ENCODE data around the gene CUEDC2. TPM values are rescaled to one million over a fixed set of nuclear protein-coding genes. Genes with fewer than 3 reads are reported as not detected.

Gene CUEDC2
- total and polyA plus RNA-seq, 10 donors, result 35.3 to 59.1 (median 44.7) TPM

DNA sequence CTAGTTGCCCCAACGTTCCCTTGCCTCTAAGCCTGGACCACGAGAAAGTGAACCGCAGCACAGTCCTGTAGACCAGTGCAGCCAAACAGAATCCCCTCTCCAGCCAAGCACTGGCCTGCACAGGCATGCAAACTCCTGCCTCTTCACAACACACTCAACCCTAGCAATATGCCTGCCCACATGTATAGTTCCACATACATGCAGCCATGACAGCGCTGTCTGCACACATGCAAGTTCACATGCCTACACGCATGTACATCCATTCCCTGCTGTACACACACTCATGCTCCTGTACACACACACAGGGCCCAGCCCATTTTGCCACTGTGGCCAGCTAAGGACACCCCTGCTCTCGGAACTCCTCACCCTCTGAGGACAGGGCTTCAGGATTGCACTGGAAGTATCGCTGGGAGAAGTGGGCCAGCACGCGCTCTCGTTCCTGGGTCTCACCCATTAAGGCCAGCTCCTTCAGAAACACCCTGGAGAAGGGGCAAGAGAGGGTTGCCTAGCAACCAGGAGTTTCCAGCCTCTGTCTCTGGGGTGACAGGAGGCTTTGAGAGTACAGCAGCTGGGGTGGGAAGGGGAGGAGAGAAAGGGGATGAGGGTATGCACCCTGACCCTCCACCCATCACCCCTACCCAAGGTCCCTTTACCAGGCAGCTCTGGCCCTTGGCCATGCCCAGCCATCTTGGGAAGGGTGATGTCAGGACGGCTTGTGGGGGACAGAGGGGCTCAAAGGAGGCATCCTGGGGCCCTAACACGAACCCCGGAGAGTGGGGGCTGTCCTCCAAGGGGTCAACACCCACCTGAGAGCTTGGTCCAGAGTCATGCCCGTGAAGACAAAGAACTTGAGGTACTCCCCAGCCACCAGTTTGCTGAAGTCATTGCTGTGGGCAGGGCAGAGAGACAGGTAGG lies 20.8 kb downstream of the CUEDC2 start:
- Histone ChIP-seq H3K36me3 (no peaks in the 10 kb centered on the region), H3K27me3 (replicated peaks in 1 of 7) (peaks cover 15 to 98% (median 64%) of the 10 kb centered on the region in 7 donors), H3K9me3 (no peaks in the 10 kb centered on the region), H3K27ac (no peak overlapping the region), H3K4me3 (no peak overlapping the region), H3K4me1 (peaks cover 5 to 36% (median 25%) of the 10 kb centered on the region in 6 donors)
- intact Hi-C loops (cut with DNase I; ENCODE audit: low total_unique reads), result no loop called here
- no peak for DNase-seq
- TF ChIP-seq CTCF (IDR thresholded peaks at IDR 0.05 in 8 of 11, conservative IDR thresholded peaks at IDR 0.05 in 3 of 11) (no peak), POLR2A (IDR thresholded peaks at IDR 0.05) (no peak), POLR2AphosphoS5 (IDR thresholded peaks at IDR 0.05) (no peak)
- WGBS, 5 donors, result 80 to 90% (median 86%) methylated on average over 13 to 14 of the region's 14 CpGs

GRCh38 chr10:102410429-102411073 lies 21.8 kb downstream of the CUEDC2 start:
- H3K36me3 ChIP-seq, result no peaks in the 10 kb centered on the region
- TF ChIP-seq CTCF (IDR thresholded peaks at IDR 0.05 in 8 of 11, conservative IDR thresholded peaks at IDR 0.05 in 3 of 11), result no peak
- no peak for TF ChIP-seq POLR2A (IDR thresholded peaks at IDR 0.05)
- TF ChIP-seq POLR2AphosphoS5 (IDR thresholded peaks at IDR 0.05), result peak in 2 of 3 donors; percentile 29 to 47
- no peak for DNase-seq
- H3K27me3 ChIP-seq (replicated peaks in 1 of 7), result peaks cover 15 to 88% (median 58%) of the 10 kb centered on the region in 7 donors
- H3K4me3 ChIP-seq, result peak overlapping the region; percentile 8 to 71 (median 24)
- no peak overlapping the region for H3K27ac ChIP-seq
- intact Hi-C loops (cut with DNase I; ENCODE audit: low total_unique reads), result no loop called here
- no peaks in the 10 kb centered on the region for H3K9me3 ChIP-seq
- peaks cover 5 to 36% (median 25%) of the 10 kb centered on the region in 6 donors for H3K4me1 ChIP-seq
- WGBS, 5 donors, result 2 to 11% (median 4%) methylated on average over 16 to 48 of the region's 48 CpGs

GRCh38 chr10:102409604-102410428 lies 22.6 kb downstream of the CUEDC2 start:
- Histone ChIP-seq H3K4me3 (peak overlapping the region in 7 of 8 donors; percentile 15 to 71 (median 40)), H3K27me3 (replicated peaks in 1 of 7) (peaks cover 13 to 81% (median 55%) of the 10 kb centered on the region in 7 donors)
- DNase-seq, result no peak

More at GRCh38 chr10:102409604-102410428, 22.6 kb downstream of the CUEDC2 start:
- intact Hi-C loops (cut with DNase I; ENCODE audit: low total_unique reads), result no loop called here
- peak overlapping the region in 4 of 8 donors; percentile 13 to 43 (median 34) for H3K27ac ChIP-seq
- TF ChIP-seq CTCF (IDR thresholded peaks at IDR 0.05 in 8 of 11, conservative IDR thresholded peaks at IDR 0.05 in 3 of 11) (no peak), POLR2AphosphoS5 (IDR thresholded peaks at IDR 0.05) (no peak)
- 31 to 61% (median 36%) methylated on average over 10 to 24 of the region's 24 CpGs for WGBS, 5 donors
- no peaks in the 10 kb centered on the region for H3K36me3 ChIP-seq
- H3K4me1 ChIP-seq, result peaks cover 5 to 36% (median 25%) of the 10 kb centered on the region in 6 donors
- H3K9me3 ChIP-seq, result no peaks in the 10 kb centered on the region

All from spleen (tissue), 11 donors.